ENCODE results near the gene CELA2A. TPM values are rescaled to one million over a fixed set of nuclear protein-coding genes. Genes with fewer than 3 reads are reported as not detected.
"Not testable (repeated sequence)": the region's sequence is repeated elsewhere in the genome, so short reads cannot be mapped to it uniquely, and the experiment has no call there.

Gene CELA2A
- total RNA-seq, 1 donor from 2014 or later = not detected

DNA sequence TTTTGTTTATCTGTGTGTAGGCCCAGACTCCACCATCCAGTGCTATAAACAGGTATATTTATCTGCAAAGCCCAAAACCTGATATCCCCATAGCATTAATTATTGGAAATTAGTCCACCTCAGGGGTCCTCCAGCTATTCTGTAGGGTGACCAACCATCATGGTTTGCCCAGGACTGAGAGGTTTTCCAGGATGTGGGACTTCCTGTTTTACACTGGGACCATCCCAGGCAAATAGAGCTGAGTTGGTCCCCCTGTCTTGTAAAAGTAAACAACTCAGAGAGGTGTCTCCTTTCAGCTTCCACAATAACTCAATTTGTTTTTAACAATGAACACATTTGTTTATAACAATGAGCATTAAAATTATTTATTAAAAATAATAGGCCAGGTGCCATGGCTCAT, 11.6 kb downstream of the CELA2A start:
- Histone ChIP-seq H3K9me3 (ENCODE audit: low read depth) (no peaks in the 10 kb centered on the region), H3K27ac (no peak overlapping the region), H3K36me3 (no peaks in the 10 kb centered on the region), H3K4me3 (no peak overlapping the region), H3K9ac (no peak overlapping the region), H3K79me2 (ENCODE audit: low read depth) (no peaks in the 10 kb centered on the region), H2AFZ (replicated peaks) (no peak overlapping the region), H3K27me3 (no peaks in the 10 kb centered on the region), H3K4me2 (no peak overlapping the region), H4K20me1 (ENCODE audit: low read depth) (no peaks in the 10 kb centered on the region), H3K4me1 (no peaks in the 10 kb centered on the region), H3F3A (ENCODE audit: low read depth) (no peaks in the 10 kb centered on the region)
- peaks cover 7% of the 10 kb centered on the region for H3K4me1 Mint-ChIP-seq
- H3K27me3 Mint-ChIP-seq (ENCODE audit: insufficient read depth, low read depth) = peaks cover 2% of the 10 kb centered on the region
- TF ChIP-seq CTCF (IDR thresholded peaks at IDR 0.05) (no peak), EZH2phosphoT487 (IDR thresholded peaks at IDR 0.05) (no peak), EZH2 (IDR thresholded peaks at IDR 0.05) (no peak)
- no peak overlapping the region for H3K4me3 Mint-ChIP-seq
- DNase-seq (ENCODE audit: low spot score) = no peak
- no peaks in the 10 kb centered on the region for H3K9me3 Mint-ChIP-seq
- no peak overlapping the region for H3K27ac Mint-ChIP-seq
- H3K36me3 Mint-ChIP-seq = no peaks in the 10 kb centered on the region

- H4K20me1 ChIP-seq (ENCODE audit: low read depth) = no peaks in the 10 kb centered on the region
- TF ChIP-seq EZH2 (IDR thresholded peaks at IDR 0.05) (no peak), EZH2phosphoT487 (IDR thresholded peaks at IDR 0.05) (no peak), CTCF (IDR thresholded peaks at IDR 0.05) (no peak)
- Mint-ChIP-seq H3K4me1 (peaks cover 3% of the 10 kb centered on the region), H3K36me3 (no peaks in the 10 kb centered on the region), H3K9me3 (no peaks in the 10 kb centered on the region), H3K27me3 (ENCODE audit: insufficient read depth, low read depth) (peaks cover 2% of the 10 kb centered on the region), H3K4me3 (no peak overlapping the region), H3K27ac (no peak overlapping the region)
- H3K27ac ChIP-seq = no peak overlapping the region
- H3K4me1 ChIP-seq = no peaks in the 10 kb centered on the region
- no peak for DNase-seq (ENCODE audit: low spot score)
- H2AFZ ChIP-seq (replicated peaks) = no peak overlapping the region
- H3K9ac ChIP-seq = no peak overlapping the region
- H3K9me3 ChIP-seq (ENCODE audit: low read depth) = no peaks in the 10 kb centered on the region
- no peaks in the 10 kb centered on the region for H3K79me2 ChIP-seq (ENCODE audit: low read depth)
- H3K4me2 ChIP-seq = no peak overlapping the region
- H3K36me3 ChIP-seq = no peaks in the 10 kb centered on the region
- H3K4me3 ChIP-seq = no peak overlapping the region
- no peaks in the 10 kb centered on the region for H3F3A ChIP-seq (ENCODE audit: low read depth)
- no peaks in the 10 kb centered on the region for H3K27me3 ChIP-seq
Measured at GRCh38 chr1:15469361-15469760, 12.8 kb downstream of the CELA2A start.

DNA sequence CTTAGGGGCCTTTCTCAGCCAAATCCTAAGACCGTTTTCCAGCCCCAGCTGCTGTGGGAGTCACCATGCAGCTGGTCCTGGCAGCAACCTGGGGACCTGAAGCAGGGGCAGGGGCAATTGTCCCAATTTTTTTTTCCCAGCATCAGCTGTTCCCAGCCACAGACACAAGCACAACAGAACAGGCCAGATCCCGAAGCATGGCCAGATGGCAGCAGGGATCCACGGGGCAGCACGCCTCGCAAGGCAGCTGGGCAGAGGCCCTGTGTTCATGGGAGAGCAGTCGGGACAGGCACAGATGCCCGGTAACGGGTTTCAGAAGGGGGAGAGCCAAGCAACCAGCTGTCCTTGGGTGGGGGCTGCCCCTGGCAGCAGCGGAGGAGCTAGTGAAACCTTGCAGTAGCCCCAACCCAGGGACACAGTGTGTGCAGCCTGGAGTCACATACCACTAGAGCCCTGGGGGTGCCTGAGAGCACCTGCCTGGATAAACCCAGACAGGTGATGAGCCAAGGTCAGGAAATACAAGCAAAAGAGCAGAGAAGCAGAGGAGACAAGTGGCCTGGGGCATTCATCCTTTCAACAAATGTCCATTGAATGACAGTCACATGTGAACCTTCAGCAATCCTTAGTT, 13.4 kb downstream of the CELA2A start:
- not testable (repeated sequence) for H3K9me3 ChIP-seq (ENCODE audit: low read depth); H3K27me3 Mint-ChIP-seq (ENCODE audit: insufficient read depth, low read depth); DNase-seq (ENCODE audit: low spot score); H3F3A ChIP-seq (ENCODE audit: low read depth); H3K4me3 Mint-ChIP-seq; H3K27me3 ChIP-seq; H3K36me3 Mint-ChIP-seq; H3K27ac Mint-ChIP-seq; H3K4me3 ChIP-seq; H2AFZ ChIP-seq (replicated peaks); H3K36me3 ChIP-seq; H3K9me3 Mint-ChIP-seq; H3K4me1 ChIP-seq; H4K20me1 ChIP-seq (ENCODE audit: low read depth); H3K79me2 ChIP-seq (ENCODE audit: low read depth); H3K9ac ChIP-seq; H3K4me1 Mint-ChIP-seq; H3K4me2 ChIP-seq; H3K27ac ChIP-seq

GRCh38 chr1:15471067-15471466, 14.5 kb downstream of the CELA2A start:
- not testable (repeated sequence) for H3K4me3 Mint-ChIP-seq; H3F3A ChIP-seq (ENCODE audit: low read depth); H3K9me3 Mint-ChIP-seq; H3K27me3 ChIP-seq; H4K20me1 ChIP-seq (ENCODE audit: low read depth); H3K4me1 ChIP-seq; H3K36me3 ChIP-seq; H3K36me3 Mint-ChIP-seq; H3K9ac ChIP-seq; H3K4me1 Mint-ChIP-seq; H3K27me3 Mint-ChIP-seq (ENCODE audit: insufficient read depth, low read depth); H2AFZ ChIP-seq (replicated peaks); H3K4me3 ChIP-seq; H3K4me2 ChIP-seq; H3K27ac Mint-ChIP-seq; H3K79me2 ChIP-seq (ENCODE audit: low read depth); H3K27ac ChIP-seq; DNase-seq (ENCODE audit: low spot score); H3K9me3 ChIP-seq (ENCODE audit: low read depth)

DNA sequence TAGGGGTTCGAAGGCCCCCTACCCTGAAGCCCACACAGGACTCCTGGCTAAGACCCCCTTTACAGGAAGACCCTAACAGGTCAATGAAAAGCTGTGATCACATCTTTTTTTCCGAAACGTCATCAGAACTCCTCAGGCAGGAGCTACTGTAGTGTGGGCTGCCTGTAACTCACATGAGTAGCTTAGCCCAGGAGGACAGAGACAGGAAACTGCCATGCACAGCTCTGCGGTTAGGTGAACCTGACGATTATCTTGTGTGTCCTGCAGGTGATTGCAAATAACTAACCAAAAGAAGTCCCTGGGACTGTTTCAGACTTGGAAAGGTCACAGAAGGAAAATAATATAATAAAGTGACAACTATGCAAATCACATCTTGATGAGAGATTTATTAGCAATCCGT, 15.2 kb downstream of the CELA2A start:
- H3K27me3 Mint-ChIP-seq (ENCODE audit: insufficient read depth, low read depth) = not testable (repeated sequence)

More for the DNA sequence above, 15.2 kb downstream of the CELA2A start:
- not testable (repeated sequence) for H3K36me3 Mint-ChIP-seq; H3K27ac ChIP-seq; H3K27ac Mint-ChIP-seq; H4K20me1 ChIP-seq (ENCODE audit: low read depth); H3K4me3 Mint-ChIP-seq; H3K4me3 ChIP-seq; H3K9ac ChIP-seq; DNase-seq (ENCODE audit: low spot score); H3K36me3 ChIP-seq; H3K9me3 Mint-ChIP-seq; H3K27me3 ChIP-seq; H3K4me2 ChIP-seq; H3F3A ChIP-seq (ENCODE audit: low read depth); H3K79me2 ChIP-seq (ENCODE audit: low read depth); H2AFZ ChIP-seq (replicated peaks); H3K4me1 ChIP-seq; H3K4me1 Mint-ChIP-seq; H3K9me3 ChIP-seq (ENCODE audit: low read depth)

Measured in neural progenitor cell (in vitro differentiated cells).